Endothelial cell (in vitro differentiated cells): ENCODE data around the gene SS18L1. TPM values are rescaled to one million over a fixed set of nuclear protein-coding genes. Genes with fewer than 3 reads are reported as not detected.

Experiments used
- DNase-seq: peaks from one replicate; pipeline ENCODE4 v3.0.0; 2021; ENCODE audit warnings: low spot score
- H3K27ac Mint-ChIP-seq: one replicate; pipeline ENCODE4 v1.8.0; 2021; ENCODE audit warnings: mixed read lengths, inconsistent platforms; ENCODE audit not compliant: unreplicated experiment
- H3K27me3 Mint-ChIP-seq: one replicate; pipeline ENCODE4 v1.8.0; 2021; ENCODE audit warnings: mild to moderate bottlenecking, moderate library complexity, mixed read lengths, inconsistent platforms; ENCODE audit not compliant: unreplicated experiment
- H3K36me3 Mint-ChIP-seq: one replicate; pipeline ENCODE4 v1.8.0; 2021; ENCODE audit warnings: mild to moderate bottlenecking, low read depth, mixed read lengths, inconsistent platforms; ENCODE audit not compliant: unreplicated experiment
- H3K4me1 Mint-ChIP-seq: one replicate; pipeline ENCODE4 v1.8.0; 2021; ENCODE audit warnings: mild to moderate bottlenecking, mixed read lengths, inconsistent platforms; ENCODE audit not compliant: unreplicated experiment
- H3K4me3 Mint-ChIP-seq: one replicate; pipeline ENCODE4 v1.8.0; 2021; ENCODE audit warnings: mild to moderate bottlenecking, mixed read lengths, inconsistent platforms; ENCODE audit not compliant: unreplicated experiment
- H3K9me3 Mint-ChIP-seq: one replicate; pipeline ENCODE4 v1.8.0; 2021; ENCODE audit warnings: mixed read lengths, inconsistent platforms; ENCODE audit not compliant: unreplicated experiment
- total RNA-seq: library from RNA; stranded (reverse); fragmentation: NEBNext Ultra II Directional; extraction: Animal tissue kit (Norgen Biotek cat#: 25700); gene quantifications from one replicate; pipeline ENCODE4 v1.2.1, GENCODE V29; 2021; ENCODE audit not compliant: unreplicated experiment
- TF ChIP-seq, protein P1 (sequence below): fragments of 200-600 bp; sonication (generic); IDR thresholded peaks from one replicate; pipeline ENCODE4 v1.5.0; 2021; ENCODE audit warnings: antibody characterized with exemption; ENCODE audit not compliant: unreplicated experiment

The SS18L1 gene
- total RNA-seq, 1 donor from 2014 or later = 17.5 TPM

DNA sequence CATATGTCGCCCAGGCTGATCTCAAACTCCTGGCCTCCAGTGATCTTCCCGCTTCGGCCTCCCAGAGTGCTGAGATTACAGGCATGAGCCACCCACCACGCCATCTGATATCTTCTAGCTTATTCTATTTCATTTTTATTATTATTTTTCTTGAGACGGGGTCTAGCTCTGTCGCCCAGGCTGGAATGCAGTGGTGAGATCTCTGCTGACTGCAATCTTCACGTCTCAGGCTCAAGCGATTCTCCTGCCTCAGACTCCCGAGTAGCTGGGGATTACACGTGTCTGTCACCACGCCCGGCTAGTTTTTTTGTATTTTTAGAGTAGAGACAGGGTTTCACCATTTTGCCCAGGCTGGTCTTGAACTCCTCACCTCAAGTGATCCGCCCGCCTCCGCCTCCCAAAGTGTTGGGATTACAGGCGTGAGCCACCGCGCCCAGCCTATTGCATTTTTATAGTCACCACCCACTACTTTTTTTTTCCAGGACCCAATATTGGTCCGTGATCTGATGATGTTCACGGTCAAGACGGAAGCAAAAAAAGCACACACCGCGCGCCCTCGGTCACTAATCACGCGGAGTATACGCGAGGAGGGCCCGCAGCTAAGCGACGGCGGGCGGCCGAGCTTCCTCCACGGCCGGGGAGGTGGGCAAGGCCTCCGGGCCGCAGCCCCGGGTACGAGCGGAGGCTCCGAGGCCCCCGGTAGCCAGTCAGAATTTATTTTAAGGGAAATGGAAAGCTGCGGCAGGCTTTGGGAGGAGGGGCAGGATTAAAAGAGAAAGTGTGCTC is 22.4 kb upstream of the SS18L1 start:
- H3K4me3 Mint-ChIP-seq = peak overlapping the region; percentile 91
- H3K9me3 Mint-ChIP-seq = no peaks in the 10 kb centered on the region
- H3K27ac Mint-ChIP-seq = peak overlapping the region; percentile 72
- peaks cover 11% of the 10 kb centered on the region for H3K36me3 Mint-ChIP-seq
- TF ChIP-seq, protein P1, sequence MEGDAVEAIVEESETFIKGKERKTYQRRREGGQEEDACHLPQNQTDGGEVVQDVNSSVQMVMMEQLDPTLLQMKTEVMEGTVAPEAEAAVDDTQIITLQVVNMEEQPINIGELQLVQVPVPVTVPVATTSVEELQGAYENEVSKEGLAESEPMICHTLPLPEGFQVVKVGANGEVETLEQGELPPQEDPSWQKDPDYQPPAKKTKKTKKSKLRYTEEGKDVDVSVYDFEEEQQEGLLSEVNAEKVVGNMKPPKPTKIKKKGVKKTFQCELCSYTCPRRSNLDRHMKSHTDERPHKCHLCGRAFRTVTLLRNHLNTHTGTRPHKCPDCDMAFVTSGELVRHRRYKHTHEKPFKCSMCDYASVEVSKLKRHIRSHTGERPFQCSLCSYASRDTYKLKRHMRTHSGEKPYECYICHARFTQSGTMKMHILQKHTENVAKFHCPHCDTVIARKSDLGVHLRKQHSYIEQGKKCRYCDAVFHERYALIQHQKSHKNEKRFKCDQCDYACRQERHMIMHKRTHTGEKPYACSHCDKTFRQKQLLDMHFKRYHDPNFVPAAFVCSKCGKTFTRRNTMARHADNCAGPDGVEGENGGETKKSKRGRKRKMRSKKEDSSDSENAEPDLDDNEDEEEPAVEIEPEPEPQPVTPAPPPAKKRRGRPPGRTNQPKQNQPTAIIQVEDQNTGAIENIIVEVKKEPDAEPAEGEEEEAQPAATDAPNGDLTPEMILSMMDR = no peak
- peaks cover 2% of the 10 kb centered on the region for H3K4me1 Mint-ChIP-seq
- DNase-seq = no peak
- H3K27me3 Mint-ChIP-seq = peaks cover 2% of the 10 kb centered on the region

DNA sequence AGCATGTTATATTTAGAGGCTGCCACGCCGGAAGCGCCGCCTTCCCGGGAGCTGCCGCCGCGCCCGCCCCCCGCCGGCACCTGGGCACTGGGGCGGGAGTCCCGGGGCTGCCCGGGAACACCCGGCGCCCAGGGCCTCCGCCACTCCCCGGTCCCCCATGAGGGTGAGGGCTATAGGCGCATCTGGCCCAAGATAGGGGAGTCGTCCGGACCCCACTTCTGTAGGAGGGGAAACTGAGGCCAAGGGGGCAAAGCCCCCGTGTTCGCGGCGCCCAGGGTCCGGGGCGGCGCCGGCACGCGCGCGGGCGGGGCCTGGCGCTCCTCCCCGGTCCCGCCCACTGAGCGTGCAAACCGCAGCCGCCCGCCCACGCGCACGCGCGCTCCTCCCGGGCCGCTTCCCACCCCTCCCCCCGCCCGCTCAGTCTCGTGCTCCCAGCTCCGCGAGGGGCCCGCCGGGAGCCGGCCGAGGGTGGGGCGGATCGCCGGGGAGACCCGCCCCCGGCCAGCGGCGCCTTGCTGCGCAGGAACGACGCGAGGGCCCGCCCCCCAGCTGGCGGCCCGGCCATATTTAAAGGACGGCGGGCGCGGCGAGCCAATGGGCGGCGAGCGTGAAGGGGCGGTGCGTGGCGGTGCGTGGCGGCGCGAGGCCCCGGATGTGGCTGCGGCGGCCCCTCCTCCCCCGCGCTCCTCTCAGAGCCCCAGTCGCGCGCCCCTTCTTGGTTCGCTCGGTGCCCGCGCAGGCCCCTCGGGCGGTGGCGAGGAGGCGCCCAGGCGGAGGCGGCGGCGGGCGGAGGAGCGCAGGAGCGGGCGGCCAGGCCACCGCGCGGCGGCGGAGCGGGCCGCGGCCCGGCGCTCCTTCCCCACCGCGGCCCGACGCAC is 21.6 kb upstream of the SS18L1 start, which contains the start of gene LSM14B:
LSM14B (plus strand) TSS at position 700 of the 878 bp plus-strand sequence. CDS start 192 bp downstream, outside the sequence.
- Mint-ChIP-seq H3K27ac (peak within 1 kb of the TSS; percentile 72), H3K4me1 (peaks cover 2% of the 10 kb centered on the region), H3K9me3 (no peaks in the 10 kb centered on the region), H3K36me3 (peaks cover 14% of the 10 kb centered on the region), H3K27me3 (peaks cover 3% of the 10 kb centered on the region), H3K4me3 (peak within 1 kb of the TSS; percentile 91)
- DNase-seq = peak; percentile 98
- TF ChIP-seq, protein P1 = no peak

DNA sequence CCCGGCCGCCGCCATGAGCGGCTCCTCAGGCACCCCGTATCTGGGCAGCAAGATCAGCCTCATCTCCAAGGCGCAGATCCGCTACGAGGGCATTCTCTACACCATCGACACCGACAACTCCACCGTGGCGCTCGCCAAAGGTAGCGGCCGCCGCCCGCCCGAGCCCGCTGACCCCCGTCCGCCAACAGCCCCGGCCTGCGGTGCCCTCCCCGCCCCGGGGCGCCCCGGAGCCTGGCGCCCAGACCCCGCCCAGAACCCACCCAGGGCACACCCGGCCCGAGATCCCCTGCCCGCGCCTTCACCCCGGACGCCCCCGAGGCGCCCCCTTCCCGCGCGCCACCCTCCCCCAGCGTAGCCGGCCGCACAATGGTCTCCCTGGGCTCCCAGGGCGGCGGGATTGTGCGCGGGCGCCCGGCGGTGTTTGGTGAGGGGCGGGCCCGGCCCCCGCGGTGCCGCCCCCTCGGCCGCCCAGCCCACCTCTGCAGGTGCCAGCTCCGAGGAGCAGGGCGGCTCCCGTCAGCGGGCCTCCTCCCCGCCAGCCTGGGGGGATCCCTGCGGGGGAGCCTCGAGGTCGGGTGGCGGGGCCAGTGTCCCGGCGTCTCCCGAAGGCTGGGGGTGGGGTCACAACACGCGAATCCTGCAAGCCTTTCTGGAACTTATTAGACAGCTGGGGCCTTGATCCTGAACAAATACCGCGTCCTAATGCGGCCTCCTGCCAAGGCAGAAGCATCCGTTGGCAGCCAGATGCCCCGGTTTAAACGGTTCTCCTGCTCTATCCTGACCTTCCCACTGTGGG is 20.7 kb upstream of the SS18L1 start:
- peaks cover 3% of the 10 kb centered on the region for H3K27me3 Mint-ChIP-seq
- TF ChIP-seq, protein P1 = no peak
- DNase-seq = no peak
- peaks cover 22% of the 10 kb centered on the region for H3K36me3 Mint-ChIP-seq
- H3K4me1 Mint-ChIP-seq = peaks cover 2% of the 10 kb centered on the region
- no peaks in the 10 kb centered on the region for H3K9me3 Mint-ChIP-seq
- H3K4me3 Mint-ChIP-seq = peak overlapping the region; percentile 91
- no peak overlapping the region for H3K27ac Mint-ChIP-seq

DNA sequence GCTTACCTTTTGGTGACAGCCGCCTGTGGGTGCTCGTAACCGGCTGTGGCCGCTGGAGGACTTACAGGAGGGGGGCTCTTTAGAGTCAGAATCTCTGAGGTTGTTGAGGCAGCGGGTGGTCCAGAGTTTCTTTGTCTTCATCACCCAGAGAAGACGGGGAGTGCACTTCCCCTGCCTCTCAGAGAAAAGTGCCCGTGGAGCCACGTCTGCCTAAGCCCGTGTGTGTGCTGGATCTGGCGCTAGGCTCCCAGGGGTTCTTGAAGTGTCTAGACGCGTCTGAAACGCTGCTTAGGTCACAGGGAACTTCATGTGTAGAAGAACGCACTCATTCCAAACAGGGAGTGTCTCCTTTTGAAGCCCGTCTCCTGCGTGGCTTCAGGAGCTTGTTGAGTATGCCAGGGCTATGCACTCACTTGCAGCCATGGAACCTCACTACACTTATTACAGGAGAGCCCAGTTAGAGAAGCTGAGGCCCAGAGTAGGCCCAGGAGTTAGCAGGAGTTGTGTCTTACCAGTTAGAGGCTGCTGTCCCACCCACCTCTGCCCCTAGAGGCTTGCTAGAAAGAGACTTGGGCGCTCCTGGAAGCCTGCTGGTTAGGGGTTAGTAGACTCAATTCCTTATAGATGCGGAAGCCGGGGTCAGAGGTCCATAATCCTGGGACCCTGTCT is 20.0 kb upstream of the SS18L1 start:
- TF ChIP-seq, protein P1 = no peak
- Mint-ChIP-seq H3K27ac (no peak overlapping the region), H3K4me3 (peak overlapping the region; percentile 91), H3K27me3 (peaks cover 5% of the 10 kb centered on the region), H3K36me3 (peaks cover 27% of the 10 kb centered on the region), H3K4me1 (peaks cover 2% of the 10 kb centered on the region), H3K9me3 (no peaks in the 10 kb centered on the region)
- no peak for DNase-seq
